Stimulated activated CD4-positive, alpha-beta T cell treated with anti-CD3 and anti-CD28 coated beads, Interleukin-2, amount 100 ng/mL, for 4 hours (primary cell): ENCODE measurements around the gene AFAP1L1.

ENCODE experiments used
- DNase-seq: peaks from one replicate; pipeline ENCODE4 v3.0.0-alpha.2; 2020; ENCODE audit warnings: low read depth

The AFAP1L1 gene

DNA sequence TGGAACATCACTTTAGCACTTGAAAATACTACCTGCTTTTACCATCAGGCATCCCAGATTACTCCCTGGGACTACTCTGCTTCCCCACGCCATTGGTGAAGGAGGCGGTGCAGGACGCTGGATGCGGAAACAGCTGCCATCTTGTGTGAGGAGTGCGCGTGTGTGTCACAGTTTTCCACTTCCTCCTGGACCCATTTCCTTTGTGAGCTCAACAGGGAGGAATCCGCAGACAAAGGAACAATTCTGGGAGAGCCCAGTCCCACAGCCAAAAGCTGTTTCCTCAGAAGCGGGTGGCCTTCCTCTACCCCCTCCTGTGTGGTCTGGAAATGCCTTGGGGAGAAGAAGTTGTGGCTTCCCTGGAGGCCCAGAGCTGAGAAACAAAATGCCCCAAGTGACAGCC is 16.8 kb downstream of the AFAP1L1 start:
- no peak for DNase-seq

DNA sequence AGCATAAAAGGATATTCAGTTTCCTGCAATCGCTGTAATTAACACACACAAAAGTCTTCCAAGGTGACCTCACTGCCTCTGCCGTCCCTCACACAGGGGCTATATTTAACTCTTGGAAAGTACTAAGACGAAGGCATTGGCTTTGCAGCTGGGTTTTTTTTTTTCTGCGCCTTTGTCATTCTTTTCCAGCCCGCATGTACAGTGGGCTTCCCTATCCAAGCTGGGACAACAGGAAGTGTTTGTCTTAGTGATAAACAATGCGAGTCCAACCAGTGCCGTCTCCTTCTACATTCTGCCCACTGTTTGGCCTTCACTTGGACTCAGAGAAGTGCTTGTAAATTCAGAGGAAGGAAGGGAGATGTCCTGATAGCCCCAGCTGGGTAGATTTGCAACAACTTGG is 17.6 kb downstream of the AFAP1L1 start:
- no peak for DNase-seq

DNA sequence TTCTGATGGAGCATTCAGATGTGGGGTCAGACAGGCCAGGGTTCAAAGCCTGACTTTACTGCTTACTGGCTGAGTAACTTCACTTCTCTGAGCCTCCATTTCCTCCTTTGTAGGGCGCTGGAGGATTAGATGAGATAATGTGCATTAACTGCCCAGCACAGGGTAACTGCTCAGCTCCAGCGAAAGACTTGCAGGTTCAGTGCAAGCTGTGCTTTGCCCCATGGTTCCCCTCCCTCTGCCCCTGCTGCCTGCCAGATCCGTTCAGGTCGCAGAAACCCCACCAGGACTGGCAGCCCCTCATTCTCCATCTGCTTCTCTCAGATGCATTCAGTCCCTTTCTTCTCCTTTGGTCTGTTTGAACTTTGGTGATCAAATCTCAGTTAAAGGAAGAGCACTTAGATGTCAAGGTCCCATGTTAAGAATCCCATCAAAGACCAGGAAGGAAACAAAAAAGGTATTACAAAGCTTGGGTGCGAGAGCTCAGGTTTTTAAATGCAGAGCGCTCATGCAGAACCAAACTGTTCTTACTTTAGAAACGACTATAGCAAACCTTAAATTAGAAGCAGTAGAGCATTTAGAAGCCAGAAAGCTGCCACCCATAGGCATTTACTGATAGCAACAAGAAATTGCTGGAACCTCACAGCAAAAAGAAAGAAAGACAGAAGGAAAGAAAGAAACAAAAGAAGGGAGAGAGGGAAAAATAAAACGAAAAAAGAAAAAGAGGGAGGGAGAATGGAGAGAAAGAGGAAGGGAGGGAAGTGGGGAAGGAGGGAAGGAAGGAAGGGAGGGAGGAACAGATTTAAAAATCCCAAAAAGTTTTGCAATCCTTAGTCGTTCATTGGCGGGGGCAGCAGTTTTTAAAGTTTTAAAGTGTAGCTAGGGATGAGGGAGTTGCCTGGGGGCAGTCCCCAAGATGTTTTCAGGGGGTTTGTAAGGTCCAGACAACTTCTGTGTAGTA is 23.5 kb downstream of the AFAP1L1 start:
- no peak for DNase-seq

DNA sequence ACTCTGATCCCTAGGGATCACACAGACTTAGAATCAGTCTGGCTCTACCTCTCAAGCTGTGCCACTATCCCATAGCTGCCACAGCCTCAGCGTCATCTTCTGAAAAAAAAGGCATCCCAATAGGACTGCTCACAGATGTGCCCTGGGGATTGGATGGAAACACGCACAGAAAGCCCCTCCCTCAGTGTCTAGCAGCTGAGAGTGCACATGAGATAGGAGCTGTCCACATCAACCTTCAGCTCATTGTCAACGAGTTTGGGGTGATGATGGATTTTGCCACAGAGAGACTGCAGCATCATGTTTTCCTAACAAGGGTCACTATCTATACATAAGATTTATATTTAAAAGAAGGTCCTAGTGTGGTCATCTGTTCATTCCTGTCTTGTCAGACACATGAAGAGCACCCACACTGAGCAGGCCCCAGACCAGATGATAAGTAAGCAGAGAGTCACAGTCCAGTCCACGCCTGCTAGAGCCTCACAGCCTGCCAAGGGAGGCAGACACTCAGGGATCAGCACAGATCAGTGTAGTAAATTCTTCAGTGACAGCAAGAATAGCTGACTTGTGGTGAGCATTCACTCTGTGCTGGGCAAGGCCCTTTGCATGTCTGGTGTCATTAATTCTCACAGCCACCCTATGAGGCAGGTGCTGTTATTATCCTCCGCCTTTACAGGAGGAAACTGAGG is 25.8 kb downstream of the AFAP1L1 start:
- no peak for DNase-seq

DNA sequence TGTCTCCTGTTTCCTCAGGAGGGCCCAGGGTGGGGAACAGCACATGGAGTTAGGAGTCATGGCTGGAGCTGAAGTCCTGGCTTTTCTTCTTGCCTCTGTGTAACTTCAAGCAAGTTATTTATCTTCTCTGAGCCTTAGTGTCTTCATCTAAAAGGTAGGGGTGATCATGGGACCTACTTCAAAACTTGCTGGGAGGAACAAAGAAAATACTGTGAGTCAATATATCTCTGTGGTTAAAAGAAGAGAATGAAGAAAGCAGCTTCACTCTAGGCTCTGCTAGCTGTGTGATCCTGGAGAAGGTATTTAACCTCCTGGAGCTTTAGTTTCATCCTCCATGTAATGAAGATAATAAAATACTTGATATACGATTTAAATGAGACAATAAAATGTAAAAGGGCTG is 26.5 kb downstream of the AFAP1L1 start:
- no peak for DNase-seq

DNA sequence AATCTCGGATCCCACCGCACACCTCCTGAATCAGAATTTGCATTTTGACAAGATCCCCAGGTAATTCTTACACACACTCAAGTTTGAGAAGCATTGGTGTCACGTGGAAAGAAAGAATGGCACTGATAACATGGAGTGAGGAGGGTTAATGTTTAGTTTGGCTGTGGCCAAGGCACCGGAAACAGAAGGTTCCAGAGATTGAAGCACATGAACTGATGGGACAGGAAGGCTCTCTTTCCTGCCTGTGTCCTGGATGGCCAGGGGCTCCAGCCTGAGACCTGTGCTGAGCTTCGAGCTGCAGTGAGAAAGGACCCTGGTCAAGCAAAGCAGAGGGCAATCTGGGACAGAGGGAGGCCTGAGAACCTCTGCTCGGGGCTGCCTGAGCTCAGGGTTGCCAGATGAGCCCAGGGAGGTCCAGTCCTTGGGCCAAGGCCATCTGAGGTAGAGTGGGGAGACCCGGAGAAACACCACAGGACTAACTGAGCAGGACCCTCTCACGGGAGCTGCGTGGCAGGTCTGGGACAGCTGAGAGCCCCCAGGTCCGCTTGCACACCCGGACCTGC is 27.3 kb downstream of the AFAP1L1 start:
- no peak for DNase-seq

DNA sequence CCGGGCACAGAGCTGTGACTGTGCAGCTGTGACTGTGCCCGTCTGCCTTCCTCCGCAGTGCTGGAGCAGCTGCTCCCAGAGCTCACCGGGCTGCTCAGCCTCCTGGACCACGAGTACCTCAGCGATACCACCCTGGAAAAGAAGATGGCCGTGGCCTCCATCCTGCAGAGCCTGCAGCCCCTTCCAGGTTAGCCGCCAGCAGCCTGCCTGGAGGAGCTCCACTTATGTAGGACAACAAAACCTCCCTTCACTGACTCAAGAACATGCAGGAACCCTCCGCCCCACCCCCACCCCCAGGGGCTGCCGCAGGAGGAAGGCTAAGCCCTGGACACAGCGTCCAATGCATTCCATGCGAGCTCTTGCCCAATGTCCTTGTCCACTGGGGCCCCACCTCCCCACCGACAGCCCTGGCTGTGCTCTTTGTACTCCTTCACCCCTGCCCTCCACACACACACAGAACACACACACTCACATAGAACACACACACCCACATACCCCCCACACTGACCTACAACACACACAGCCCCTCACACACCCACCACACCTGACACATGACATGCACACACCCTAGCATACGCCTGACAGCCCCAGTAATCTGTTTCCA is 27.9 kb downstream of the AFAP1L1 start:
- no peak for DNase-seq

DNA sequence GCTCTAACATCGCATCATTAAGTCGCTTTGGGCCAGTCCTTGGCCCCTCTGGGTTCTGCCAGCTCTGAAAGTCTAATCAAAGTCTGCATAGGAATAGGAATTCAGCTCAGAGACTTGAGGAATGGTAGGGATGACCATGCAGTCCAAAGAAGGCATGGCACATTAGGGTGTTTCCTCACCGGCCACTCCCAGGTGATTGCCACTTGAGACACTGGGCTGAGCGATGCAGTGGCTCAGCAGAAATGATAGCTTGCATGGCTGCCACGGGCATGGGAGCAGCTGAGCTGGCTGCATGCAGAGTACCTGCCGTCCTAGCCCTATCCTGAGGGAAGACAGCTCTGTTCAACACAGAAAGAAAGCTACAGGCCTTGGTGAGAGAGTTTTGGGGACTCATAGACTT is 28.8 kb downstream of the AFAP1L1 start:
- DNase-seq: no peak

DNA sequence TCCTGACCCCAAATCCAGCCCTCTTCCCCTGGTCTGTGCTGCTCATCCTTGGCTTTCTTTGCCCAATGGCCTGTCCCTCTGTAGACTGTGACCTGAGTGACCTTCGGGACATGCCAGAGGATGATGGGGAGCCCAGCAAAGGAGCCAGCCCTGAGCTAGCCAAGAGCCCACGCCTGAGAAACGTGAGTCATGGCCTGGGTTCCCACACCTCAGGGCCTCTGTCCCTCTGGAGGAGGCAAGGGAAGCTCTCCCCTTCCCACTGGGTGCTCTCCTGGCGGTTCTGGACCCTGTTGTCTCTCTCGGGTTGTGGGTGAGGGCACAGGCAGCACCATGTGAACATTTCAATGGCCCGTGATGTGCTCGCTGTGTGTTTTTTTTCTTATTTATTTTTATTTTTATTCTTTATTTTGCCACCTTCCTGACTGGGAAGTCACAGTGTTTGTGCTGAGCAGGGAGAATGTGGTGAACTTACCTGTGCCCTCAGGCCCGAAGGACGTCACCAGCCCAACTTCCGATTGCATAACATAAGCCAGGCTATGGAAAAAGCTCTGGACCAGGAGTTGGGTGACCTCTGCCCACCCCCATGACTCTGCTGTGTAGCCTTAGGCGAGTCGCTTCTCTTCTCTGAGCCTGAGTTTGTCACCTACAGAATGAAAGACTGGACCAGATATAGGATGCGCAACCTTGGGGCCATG is 29.5 kb downstream of the AFAP1L1 start:
- DNase-seq: no peak

DNA sequence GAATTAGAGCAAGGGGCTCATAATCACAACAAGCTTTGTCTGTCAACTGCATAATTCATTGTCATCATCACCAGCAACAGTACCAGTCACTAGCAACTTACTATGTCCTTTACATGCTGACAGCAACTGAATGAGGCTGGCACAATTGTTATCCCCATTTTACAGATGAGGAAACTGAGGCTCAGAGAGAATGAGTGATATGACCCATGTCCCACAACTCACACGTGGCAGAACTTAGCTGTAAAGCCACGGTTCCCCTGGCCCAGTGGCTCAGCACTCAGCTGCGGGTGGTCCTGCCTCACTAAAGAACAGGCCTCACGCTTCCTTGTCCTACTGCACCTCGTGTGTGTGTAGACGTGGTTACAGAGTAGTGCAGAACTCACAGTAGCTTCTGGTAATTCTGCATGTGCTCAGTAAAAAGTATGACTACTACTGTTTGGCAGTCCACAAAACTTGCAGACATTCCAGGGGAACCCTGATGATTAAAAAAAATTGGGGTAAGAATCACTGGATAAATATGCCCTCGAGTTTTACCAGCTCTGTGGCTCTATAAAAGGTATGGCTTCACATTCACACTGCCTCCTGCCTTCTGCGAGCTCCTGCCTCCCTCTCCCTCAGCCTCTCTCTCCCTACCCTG is 30.2 kb downstream of the AFAP1L1 start:
- DNase-seq: no peak

DNA sequence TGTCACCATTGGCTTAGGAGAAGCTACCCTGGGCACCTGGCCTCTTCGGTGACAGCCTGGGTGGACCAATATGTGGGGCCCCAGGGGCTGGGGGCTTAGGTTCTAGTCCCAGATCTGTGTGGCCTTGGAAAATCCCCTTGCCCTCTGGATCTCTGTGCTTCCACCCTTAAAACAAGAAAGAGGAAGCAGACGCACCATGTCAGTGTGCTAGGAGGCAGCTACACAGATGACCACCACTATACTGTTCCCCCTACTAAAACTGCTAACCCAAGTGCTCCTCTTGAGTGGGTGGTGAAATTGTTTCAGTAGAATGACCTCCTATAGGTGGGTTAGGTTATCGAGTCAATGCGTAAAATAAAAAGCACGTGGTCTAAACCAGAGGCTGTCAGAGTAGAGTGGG is 31.0 kb downstream of the AFAP1L1 start:
- no peak for DNase-seq

DNA sequence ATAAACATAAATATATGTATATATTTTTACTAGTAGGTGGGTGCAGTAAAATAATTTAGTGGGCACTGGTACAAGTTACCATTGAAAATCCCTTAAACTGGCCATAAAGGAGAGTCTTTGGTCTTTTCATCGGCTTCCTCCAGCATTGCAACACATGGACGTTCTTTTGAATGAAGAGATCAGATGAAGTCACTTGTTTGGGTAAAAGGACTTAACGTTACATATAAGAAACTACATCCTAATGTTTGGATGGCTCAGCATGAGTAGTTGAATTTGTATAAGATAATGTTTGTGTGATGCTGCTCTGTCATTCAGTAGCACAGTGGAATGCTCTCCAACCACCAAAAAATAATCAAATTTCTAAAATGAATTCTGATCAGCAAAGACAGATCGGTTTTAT is 31.6 kb downstream of the AFAP1L1 start:
- no peak for DNase-seq

DNA sequence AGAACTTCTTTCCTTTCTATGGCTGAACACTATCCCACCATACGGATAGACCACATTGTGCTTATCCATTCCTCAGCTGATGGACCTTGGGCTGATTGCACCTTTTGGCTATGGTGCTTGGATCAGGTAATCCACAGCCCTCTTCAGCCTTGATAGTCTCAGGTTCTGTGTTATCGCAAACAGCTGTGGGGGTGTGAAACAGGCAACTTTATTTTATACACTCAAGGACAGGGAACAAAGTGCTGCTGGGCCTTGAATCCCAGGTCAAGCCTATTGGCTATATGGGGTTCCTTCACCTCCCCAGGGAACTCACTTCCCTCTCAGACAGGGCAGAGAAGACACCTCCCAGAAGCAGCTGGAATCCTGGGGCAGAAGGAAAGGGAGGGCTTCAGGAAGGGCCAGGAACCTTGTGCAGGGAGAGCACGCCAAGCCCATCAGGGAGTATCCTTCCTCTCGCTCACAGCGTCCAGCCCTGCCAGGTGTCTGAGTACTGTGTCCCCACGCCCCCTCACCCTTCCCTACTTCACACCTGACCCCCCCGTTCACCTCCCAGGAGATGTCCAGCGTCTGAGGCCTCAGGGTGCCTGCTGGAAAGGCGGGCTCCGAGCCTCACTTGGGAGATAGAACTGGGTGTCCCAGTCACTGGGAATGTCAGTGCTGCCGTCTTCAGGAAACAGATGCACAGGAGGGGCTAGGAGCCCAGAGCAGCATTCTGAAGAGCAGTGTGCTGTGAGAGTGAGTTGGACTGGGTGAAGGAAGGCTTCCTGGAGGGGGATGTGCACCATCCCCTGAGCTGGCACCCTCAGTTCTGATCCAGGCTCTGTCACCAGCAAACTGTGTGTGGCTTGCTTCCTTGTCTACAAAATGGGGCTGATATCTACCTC is 32.8 kb downstream of the AFAP1L1 start:
- no peak for DNase-seq

DNA sequence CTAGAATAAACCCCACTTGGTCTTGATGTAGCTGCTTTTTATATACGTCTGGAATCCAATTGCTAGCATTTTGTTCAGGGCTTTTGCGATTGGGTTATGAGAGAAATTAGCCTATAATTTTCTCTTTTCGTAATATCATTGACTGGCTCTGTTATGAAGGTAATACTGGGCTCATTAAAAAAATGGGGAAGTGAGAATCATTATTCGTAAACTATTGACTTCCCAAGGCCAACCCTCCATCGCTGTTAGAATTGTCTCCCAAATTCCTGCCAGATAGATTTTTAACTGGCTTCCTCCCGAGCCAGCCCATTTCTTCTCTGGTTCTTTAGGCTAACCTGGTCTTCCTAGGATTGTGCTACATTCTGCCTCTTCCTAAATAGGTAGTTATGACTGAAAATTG is 37.7 kb downstream of the AFAP1L1 start:
- no peak for DNase-seq

DNA sequence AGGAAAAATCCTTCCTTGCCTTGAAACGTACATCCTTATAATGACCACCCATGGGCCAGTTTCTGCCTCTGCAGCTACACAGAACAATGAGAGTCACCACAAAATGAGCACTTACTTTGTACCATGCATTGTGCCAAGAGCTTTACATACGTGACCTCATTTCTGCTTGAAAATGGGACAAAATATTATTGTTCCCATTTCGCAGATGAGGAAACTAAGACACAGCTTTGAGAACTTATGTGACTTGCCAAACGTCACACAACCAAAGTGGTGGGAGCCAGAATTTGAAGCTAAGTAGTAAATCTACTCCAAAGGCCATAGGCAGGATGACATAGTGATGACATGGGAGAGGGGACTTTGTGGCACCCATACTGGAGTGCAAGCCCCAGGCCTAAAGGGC is 38.8 kb downstream of the AFAP1L1 start:
- DNase-seq: no peak

DNA sequence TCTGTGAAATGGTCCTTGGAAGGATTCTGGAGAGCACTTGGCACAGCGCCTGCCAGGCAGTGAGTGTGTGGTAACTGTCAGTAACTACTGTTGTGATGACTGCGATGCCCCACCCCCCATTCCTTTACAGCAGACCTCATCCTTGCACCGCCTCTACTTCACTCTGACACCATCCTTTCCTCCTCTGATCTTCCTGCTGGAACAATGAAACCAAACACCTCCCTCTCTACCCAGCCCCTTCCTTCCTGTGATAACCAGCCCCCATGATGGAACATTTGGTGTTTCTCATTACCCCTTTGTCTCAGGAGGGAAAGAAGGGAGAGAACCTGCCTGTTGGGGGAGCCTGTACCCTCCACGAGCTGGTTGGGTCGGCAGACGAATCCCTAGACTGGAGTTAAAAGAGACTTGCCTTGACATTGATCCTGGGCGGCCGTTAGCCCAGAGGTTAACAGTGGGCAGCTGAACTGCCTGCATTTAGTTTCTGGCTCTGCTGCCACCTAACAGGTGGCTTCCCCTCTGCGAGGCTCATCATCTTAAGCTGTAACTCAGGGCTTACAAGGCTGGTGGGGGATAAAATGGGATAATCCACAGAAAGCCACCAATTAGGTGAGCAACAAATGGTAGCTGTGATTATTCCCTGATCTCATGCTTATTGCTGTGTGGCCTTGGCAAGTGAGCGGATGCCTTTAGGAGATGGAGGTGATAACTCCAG is 39.4 kb downstream of the AFAP1L1 start:
- no peak for DNase-seq

DNA sequence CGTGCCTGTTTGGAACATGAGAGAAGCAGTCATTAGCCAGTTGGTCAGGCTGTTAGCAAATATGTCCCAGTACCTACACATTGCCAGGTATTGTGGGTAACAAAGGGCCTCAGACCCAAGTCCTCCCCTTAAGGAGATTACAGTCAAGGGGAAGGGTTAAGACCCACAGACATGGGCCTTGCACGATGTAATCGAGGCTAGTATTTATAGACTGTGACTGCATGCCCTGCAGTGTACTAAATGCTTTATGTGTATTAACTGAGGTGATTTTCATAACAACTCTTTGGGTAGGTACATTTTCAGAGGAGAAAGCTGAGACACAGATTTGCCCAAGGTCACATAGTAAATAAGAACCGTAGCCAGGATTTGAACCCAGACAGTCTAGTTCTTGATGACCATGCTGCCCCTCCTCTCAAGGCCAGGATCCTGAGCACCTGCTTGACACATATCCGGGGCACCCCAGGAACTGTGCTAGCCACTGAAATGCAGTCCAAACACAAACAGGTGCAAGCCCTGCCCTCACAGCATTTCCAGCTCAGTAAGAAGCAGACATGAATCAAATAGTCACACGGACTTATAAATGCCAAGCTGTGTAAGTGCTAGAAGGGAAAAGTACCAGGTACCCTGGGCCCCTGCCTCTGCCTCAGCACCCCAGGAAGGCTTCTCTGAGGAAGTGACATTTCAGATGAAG is 41.6 kb downstream of the AFAP1L1 start:
- DNase-seq: no peak

DNA sequence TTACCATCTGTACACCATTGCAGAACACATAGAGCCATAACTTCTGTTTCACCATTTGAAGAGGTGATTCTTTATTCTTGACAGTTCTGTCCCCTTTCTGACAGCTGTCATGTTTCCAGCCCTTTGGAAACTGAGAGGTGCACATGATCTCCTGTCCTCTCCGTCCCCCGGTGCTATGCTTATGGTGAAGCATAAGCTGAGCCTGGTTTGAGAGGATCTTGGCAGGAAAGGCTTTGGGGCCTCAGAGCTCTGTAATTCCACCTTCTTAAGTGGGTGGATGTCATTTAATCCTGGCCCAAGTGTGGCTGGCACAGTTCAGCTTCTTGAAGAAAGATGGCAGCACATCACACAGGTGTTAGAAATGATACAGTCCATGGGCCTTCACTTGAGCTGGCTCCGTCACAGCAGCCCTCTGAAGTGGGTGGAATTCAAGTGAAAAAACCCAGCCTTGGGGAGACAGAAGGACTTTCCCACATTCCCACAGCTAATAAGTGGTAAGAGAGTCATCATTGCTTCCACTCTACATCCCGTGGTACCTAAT is 43.0 kb downstream of the AFAP1L1 start:
- no peak for DNase-seq

DNA sequence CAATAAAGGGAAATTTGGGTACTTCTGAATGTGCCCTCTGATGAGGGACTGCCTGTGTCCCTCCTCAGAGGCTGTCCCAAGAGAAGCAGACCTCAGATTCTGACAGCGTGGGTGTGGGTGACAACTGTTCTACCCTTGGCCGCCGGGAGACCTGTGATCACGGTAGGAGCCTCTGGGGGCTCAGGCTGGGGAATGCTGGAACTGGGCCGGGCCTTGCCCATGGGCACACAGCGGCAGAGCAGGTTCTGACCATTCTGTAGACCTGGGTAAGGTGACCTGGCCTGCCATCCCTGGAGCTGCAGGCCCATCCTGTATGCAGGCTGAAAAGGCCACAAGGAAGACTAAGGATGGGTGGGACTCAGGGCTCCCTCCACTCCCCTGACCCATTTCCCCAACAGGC is 44.1 kb downstream of the AFAP1L1 start:
- no peak for DNase-seq
